Measurements from ENCODE around the gene SSBP4.

GRCh38 chr19:18443406-18443805 is 24.2 kb downstream of the SSBP4 start:
- TF ChIP-seq, protein P1, sequence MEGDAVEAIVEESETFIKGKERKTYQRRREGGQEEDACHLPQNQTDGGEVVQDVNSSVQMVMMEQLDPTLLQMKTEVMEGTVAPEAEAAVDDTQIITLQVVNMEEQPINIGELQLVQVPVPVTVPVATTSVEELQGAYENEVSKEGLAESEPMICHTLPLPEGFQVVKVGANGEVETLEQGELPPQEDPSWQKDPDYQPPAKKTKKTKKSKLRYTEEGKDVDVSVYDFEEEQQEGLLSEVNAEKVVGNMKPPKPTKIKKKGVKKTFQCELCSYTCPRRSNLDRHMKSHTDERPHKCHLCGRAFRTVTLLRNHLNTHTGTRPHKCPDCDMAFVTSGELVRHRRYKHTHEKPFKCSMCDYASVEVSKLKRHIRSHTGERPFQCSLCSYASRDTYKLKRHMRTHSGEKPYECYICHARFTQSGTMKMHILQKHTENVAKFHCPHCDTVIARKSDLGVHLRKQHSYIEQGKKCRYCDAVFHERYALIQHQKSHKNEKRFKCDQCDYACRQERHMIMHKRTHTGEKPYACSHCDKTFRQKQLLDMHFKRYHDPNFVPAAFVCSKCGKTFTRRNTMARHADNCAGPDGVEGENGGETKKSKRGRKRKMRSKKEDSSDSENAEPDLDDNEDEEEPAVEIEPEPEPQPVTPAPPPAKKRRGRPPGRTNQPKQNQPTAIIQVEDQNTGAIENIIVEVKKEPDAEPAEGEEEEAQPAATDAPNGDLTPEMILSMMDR (IDR thresholded peaks at IDR 0.05) = no peak
- TF ChIP-seq POLR2A (IDR thresholded peaks at IDR 0.05) (no peak), POLR2AphosphoS5 (IDR thresholded peaks at IDR 0.05) (no peak)

All from suprapubic skin (tissue), 4 donors.